B cell (primary cell): Measurements from ENCODE around the gene CDC42BPB. TPM values are rescaled to one million over a fixed set of nuclear protein-coding genes. Genes with fewer than 3 reads are reported as not detected.

ENCODE experiments used
- ATAC-seq: fragments of 200-7000 bp; cut with Tn5 transposase; one replicate; pipeline ENCODE4 v1.10.0; 2021; ENCODE audit warnings: low read depth, mild to moderate bottlenecking, moderate number of reproducible peaks, moderate library complexity
- CTCF ChIA-PET: fragments of 350-600 bp; sonication (Branson Sonifier 250); formaldehyde crosslinking; loops from one replicate; lab custom pipeline; 2021; ENCODE audit warnings: antibody characterized with exemption, inconsistent platforms; lab: Charles Lee
- POLR2A ChIA-PET: fragments of 350-600 bp; sonication (Branson Sonifier 250); formaldehyde crosslinking; loops from one replicate; lab custom pipeline; 2021; ENCODE audit warnings: antibody characterized with exemption; lab: Charles Lee
- DNase-seq: peaks from one replicate; pipeline ENCODE4 v3.0.0; 2013
- H2AFZ ChIP-seq: 2 replicates; pipeline ENCODE4 v1.6.1; 2012; ENCODE audit warnings: mild to moderate bottlenecking, low read depth, low read length; ENCODE audit not compliant: insufficient read depth, poor library complexity, severe bottlenecking
- H3K27ac ChIP-seq, 2 donors: 1 replicate in 1 of 2; 2 replicates in 1 of 2; pipeline ENCODE4 v1.5.1; 2012 to 2013; ENCODE audit warnings: low read length in 2 of 2, mild to moderate bottlenecking in 2 of 2, moderate library complexity in 1 of 2
- H3K27me3 ChIP-seq, 4 experiments: fragments of 200-600 bp in 1 of 4; sonication (generic) in 1 of 4; replicated peaks in 1 of 4; 1 replicate in 2 of 4; 2 replicates in 2 of 4; pipeline versions ENCODE4 v1.6.1 to v1.7.0; 2013 to 2016; ENCODE audit warnings: low read length in 3 of 4, mild to moderate bottlenecking in 2 of 4, mixed read lengths in 1 of 4, moderate library complexity in 1 of 4; ENCODE audit not compliant: insufficient read depth in 4 of 4, control insufficient read depth in 3 of 4; ENCODE audit errors: control extremely low read depth in 1 of 4
- H3K36me3 ChIP-seq, 2 experiments: replicated peaks in 1 of 2; 1 replicate in 1 of 2; 2 replicates in 1 of 2; pipeline versions ENCODE4 v1.6.1 to v1.7.1; 2013; ENCODE audit warnings: low read length in 1 of 2; ENCODE audit not compliant: insufficient read depth in 2 of 2, control insufficient read depth in 1 of 2; ENCODE audit errors: control extremely low read depth in 1 of 2, extremely low read depth in 1 of 2
- H3K4me1 ChIP-seq, 2 donors: fragments of 200-600 bp in 1 of 2; sonication (generic) in 1 of 2; 1 replicate in 1 of 2; 2 replicates in 1 of 2; pipeline versions ENCODE4 v1.5.1 to v1.6.1; 2013 to 2017; ENCODE audit warnings: low read length in 2 of 2; ENCODE audit not compliant: control insufficient read depth in 2 of 2, insufficient read depth in 2 of 2
- H3K4me2 ChIP-seq: replicated peaks from 2 replicates; pipeline ENCODE3; 2012; ENCODE audit warnings: mild to moderate bottlenecking, low read depth, low read length; ENCODE audit not compliant: poor library complexity, severe bottlenecking
- H3K4me3 ChIP-seq, 5 experiments: fragments of 200-600 bp in 1 of 5; sonication (generic) in 1 of 5; 1 replicate in 3 of 5; 2 replicates in 2 of 5; pipeline versions ENCODE4 v1.5.1 to v1.7.0; 2011 to 2016; ENCODE audit warnings: low read length in 4 of 5, mild to moderate bottlenecking in 4 of 5, low read depth in 2 of 5, control low read depth in 1 of 5, moderate library complexity in 1 of 5; ENCODE audit not compliant: insufficient read depth in 1 of 5; ENCODE audit errors: control extremely low read depth in 1 of 5, extremely low read depth in 1 of 5
- H3K79me2 ChIP-seq: fragments of 200-600 bp; sonication (generic); one replicate; pipeline ENCODE4 v1.6.0; 2016; ENCODE audit warnings: low read length; ENCODE audit not compliant: control insufficient read depth, insufficient read depth
- H3K9ac ChIP-seq: fragments of 200-600 bp; sonication (generic); 2 replicates; pipeline ENCODE4 v1.6.1; 2017; ENCODE audit warnings: mild to moderate bottlenecking, low read length, moderate library complexity
- H3K9me3 ChIP-seq, 3 donors: one replicate each; pipeline versions ENCODE4 v1.6.1 to v1.7.1; 2013; ENCODE audit warnings: low read length in 2 of 3; ENCODE audit not compliant: control insufficient read depth in 2 of 3, insufficient read depth in 1 of 3; ENCODE audit errors: control extremely low read depth in 1 of 3
- H4K20me1 ChIP-seq: 2 replicates; pipeline ENCODE4 v1.6.0; 2012; ENCODE audit warnings: mild to moderate bottlenecking, low read length; ENCODE audit not compliant: insufficient read depth, control insufficient read depth, poor library complexity, severe bottlenecking
- H3K27ac Mint-ChIP-seq: one replicate; pipeline ENCODE4 v1.8.0; 2021; ENCODE audit warnings: mixed read lengths
- H3K27me3 Mint-ChIP-seq: one replicate; pipeline ENCODE4 v1.8.0; 2021; ENCODE audit warnings: mixed read lengths
- H3K4me1 Mint-ChIP-seq: one replicate; pipeline ENCODE4 v1.8.0; 2021; ENCODE audit warnings: mixed read lengths
- H3K4me3 Mint-ChIP-seq: one replicate; pipeline ENCODE4 v1.8.0; 2021; ENCODE audit warnings: mixed read lengths
- H3K9me3 Mint-ChIP-seq: one replicate; pipeline ENCODE4 v1.8.0; 2022; ENCODE audit warnings: mixed read lengths; ENCODE audit not compliant: insufficient read depth
- CTCF ChIP-seq: fragments of 200-600 bp; IDR thresholded peaks from one replicate; pipeline ENCODE4 v1.8.0; 2022; ENCODE audit warnings: antibody characterized with exemption, mild to moderate bottlenecking
- EZH2 ChIP-seq: IDR thresholded peaks from 2 replicates; pipeline ENCODE4 v1.6.1; 2012; ENCODE audit warnings: borderline replicate concordance, low read depth, mild to moderate bottlenecking, moderate library complexity, low read length; ENCODE audit not compliant: insufficient read depth, poor library complexity, severe bottlenecking
- WGBS: methylation state at CpG from one replicate; pipeline ENCODE4 v1.1.5; 2013; ENCODE audit warnings: missing lambda C conversion rate; ENCODE audit not compliant: insufficient coverage; 5-methylcytosine and 5-hydroxymethylcytosine counted together
- intact Hi-C: fragments of 100-400 bp; cut with micrococcal nuclease; formaldehyde crosslinking; loops from one replicate; pipeline ENCODE4 v1.10.0; 2022
- polyA plus RNA-seq: library from polyadenylated mRNA; depleted of rRNA; stranded (reverse); fragments of >200 nt; gene quantifications from 2 replicates; pipeline ENCODE4 v1.2.3, GENCODE V29; 2012
- total RNA-seq, 2 donors: library from RNA; stranded (reverse); fragments of 120-200 nt in 1 of 2; gene quantifications; 1 replicate in 1 of 2; 2 replicates in 1 of 2; pipeline versions ENCODE4 v1.2.3 to v1.2.4, GENCODE V29; 2013 to 2022

CDC42BPB gene
- total and polyA plus RNA-seq, 2 donors (not counting 1 experiment from before 2014, with no cell fraction given): 23.9 to 52.5 TPM

- Histone ChIP-seq H2AFZ (no peak overlapping the region), H3K4me1 (peaks cover 0 to 17% of the 10 kb centered on the region in 2 donors), H4K20me1 (no peaks in the 10 kb centered on the region), H3K4me2 (no peak overlapping the region), H3K36me3 (peaks cover 0 to 11% of the 10 kb centered on the region in 2 experiments), H3K4me3 (no peak overlapping the region), H3K27ac (no peak overlapping the region), H3K27me3 (no peaks in the 10 kb centered on the region), H3K9ac (no peak overlapping the region), H3K79me2 (no peaks in the 10 kb centered on the region), H3K9me3 (no peaks in the 10 kb centered on the region)
- H3K9me3 Mint-ChIP-seq: no peaks in the 10 kb centered on the region
- TF ChIP-seq CTCF: no peak
- no peak for TF ChIP-seq EZH2
- CTCF ChIA-PET: no interaction called here
- intact Hi-C loops: no loop called here
- POLR2A ChIA-PET: no interaction called here
- peaks cover 10% of the 10 kb centered on the region for H3K4me1 Mint-ChIP-seq
- DNase-seq: no peak
- no peaks in the 10 kb centered on the region for H3K27me3 Mint-ChIP-seq
- H3K4me3 Mint-ChIP-seq: no peak overlapping the region
- WGBS: 100% methylated on average over 4 of the region's 6 CpGs
- ATAC-seq: no peak
- H3K27ac Mint-ChIP-seq: no peak overlapping the region
Observed at GRCh38 chr14:102998393-102998792, 59.0 kb downstream of the CDC42BPB start.

DNA sequence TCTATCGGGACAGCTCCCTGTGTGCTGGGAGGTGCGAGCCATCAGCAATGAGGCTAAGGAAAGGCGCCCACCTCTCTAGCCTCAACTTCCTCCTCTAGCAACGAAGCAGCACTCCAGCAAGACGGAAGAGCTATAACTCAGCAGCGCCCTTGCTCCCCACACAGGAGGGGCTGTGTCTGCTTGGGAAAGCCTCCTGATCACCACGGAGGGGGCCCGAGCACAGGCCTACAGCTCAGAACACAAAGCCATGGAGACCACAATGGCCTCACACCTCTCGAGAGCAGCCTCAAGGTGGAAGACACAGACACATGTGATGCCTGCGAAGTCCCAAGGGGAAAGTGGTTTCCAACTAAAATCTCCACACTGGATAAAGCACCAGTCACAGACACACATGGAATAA is 60.4 kb downstream of the CDC42BPB start:
- Histone ChIP-seq H4K20me1 (no peaks in the 10 kb centered on the region), H3K27me3 (no peaks in the 10 kb centered on the region), H3K36me3 (peaks cover 0 to 11% of the 10 kb centered on the region in 2 experiments), H3K27ac (no peak overlapping the region), H3K4me3 (no peak overlapping the region), H3K4me1 (peaks cover 0 to 7% of the 10 kb centered on the region in 2 donors), H3K79me2 (no peaks in the 10 kb centered on the region), H2AFZ (no peak overlapping the region), H3K4me2 (no peak overlapping the region), H3K9ac (no peak overlapping the region), H3K9me3 (no peaks in the 10 kb centered on the region)
- CTCF ChIA-PET: interaction anchor here (0.9 kb wide), 1 partner anchor 302 kb away, joined by 3 read pairs; no protein-coding TSS in a partner anchor
- ATAC-seq: no peak
- Mint-ChIP-seq H3K4me1 (peaks cover 3% of the 10 kb centered on the region), H3K4me3 (no peak overlapping the region), H3K27me3 (no peaks in the 10 kb centered on the region), H3K9me3 (no peaks in the 10 kb centered on the region), H3K27ac (no peak overlapping the region)
- POLR2A ChIA-PET: no interaction called here
- WGBS: 75% methylated on average over 6 of the region's 10 CpGs
- intact Hi-C loops: no loop called here
- no peak for DNase-seq
- no peak for TF ChIP-seq CTCF
- no peak for TF ChIP-seq EZH2
